NCI-H2196 (cell line): ENCODE data around the gene SLC34A1.

Source experiments
- DNase-seq: peaks from one replicate; lab custom pipeline; 2025; ENCODE audit not compliant: unreplicated experiment; lab: John Stamatoyannopoulos, UW

SLC34A1 gene

DNA sequence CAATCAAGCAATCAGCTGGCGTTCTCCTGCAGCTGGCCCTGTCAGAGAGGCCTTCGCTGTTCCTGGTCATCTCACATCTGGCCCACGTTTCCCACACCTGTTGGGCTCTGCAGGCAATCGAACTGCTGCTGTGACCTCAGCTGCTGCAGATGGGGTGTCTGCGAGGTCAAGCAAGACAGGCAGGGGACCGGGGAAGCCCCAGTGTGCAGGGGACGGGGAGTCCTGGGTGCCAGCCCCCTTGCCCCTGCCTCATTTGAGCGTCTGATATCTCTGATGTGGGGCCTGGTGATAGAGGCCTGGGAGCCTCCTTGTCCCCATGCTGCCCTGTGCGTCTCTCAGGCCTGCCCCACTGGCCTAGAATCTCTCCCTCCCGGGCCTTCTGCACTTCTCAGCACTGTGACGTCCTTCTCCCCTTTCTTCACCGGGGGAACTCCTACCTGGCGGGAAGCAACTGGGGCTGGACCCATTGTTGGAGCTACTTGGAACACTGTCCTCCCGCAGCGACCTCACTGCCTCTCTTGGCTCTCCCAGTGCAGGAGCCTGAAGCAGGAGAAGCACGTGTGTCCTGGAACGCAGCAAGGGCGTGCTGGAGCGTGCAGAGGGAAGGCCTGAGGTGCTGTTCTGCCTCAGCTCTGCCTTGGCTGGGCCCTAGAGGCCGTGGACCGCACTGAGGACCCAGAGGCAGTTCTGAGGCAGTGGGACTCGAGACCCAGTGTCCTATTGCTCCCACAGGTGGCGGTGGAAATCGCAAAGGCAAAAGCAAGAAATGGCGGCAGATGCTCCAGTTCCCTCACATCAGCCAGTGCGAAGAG is 46.1 kb downstream of the SLC34A1 start:
- no peak for DNase-seq

DNA sequence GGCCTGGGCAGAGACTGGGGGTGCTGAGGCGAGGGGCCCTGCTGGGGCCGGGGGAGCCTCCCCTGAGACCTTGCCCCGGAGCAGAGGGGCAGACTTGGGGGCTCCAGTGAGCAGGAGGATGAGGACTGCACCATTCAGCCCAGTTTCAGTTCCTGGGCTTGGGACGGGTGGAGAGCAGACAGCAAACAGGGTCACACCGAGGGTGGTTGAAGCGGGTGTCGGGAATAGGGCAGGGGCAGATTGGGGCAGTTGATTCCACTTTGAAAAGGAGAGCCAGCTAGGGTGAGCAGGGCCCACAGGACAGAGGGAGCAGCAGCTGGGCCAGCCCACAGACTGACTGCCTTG is 46.7 kb downstream of the SLC34A1 start:
- DNase-seq, result no peak

- DNase-seq, result no peak
Measured at GRCh38 chr5:177431317-177432142, 47.3 kb downstream of the SLC34A1 start.

DNA sequence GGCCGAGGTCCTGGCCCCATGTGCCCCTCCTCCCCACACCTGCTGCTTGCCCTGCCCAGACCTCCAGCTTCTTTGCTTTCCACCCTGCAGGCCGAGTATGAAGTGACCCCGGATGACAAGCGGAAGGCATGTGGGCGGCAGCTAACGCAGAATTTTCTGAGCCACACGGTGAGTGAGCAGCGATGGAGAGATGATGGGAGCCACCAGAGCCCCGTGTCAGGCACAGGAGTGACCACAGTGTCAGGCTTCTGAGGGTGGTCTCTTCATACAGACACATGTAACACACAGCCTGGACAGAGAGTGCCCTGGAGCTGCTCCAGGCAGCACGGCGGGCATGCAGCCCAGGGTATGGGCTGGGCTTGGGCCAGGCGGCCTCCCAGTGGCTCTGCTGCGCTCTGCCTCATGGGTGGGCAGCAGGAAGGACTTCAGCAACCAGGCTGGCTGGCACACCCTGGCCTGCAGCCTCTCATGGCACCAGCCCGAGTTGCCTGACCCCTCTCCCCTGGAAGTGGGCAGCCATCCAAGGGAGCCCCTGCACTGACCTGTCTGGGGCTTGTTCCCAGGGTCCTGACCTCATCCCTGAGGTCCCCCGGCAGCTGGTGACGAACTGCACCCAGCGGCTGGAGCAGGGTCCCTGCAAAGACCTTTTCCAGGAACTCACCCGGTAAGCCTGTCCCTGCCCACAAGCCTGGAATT is 48.1 kb downstream of the SLC34A1 start:
- no peak for DNase-seq

DNA sequence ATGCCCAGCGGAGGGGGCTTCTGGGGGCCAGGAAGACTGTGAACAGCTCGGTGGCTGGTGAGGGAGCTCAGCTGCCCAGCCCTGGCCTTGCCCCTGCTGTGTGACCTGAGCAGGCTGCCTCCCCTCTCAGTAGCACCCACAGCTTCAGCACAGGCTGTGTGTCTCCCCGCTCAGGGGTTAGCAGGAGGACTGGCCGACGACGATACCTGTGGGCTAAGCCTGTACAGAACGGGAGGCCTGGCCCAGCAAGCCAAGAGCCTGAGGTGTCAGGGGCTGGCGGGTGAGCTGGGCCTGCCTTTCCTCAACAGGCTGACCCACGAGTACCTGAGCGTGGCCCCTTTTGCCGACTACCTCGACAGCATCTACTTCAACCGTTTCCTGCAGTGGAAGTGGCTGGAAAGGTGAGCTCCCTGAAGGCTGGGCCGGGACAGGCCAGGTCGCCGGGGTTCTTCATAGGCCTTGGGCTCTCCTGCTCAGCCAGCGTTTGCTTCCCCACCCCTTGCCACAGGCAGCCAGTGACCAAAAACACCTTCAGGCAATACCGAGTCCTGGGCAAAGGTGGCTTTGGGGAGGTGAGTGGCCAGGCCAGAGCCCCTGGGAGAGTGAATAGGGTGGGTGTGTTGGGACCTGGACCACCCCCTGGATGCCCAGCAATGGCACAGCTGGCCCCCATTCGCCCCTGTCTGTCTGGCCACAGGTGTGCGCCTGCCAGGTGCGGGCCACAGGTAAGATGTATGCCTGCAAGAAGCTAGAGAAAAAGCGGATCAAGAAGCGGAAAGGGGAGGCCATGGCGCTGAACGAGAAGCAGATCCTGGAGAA is 48.8 kb downstream of the SLC34A1 start:
- no peak for DNase-seq

- no peak for DNase-seq
Measured at GRCh38 chr5:177433658-177434217, 49.5 kb downstream of the SLC34A1 start.

DNA sequence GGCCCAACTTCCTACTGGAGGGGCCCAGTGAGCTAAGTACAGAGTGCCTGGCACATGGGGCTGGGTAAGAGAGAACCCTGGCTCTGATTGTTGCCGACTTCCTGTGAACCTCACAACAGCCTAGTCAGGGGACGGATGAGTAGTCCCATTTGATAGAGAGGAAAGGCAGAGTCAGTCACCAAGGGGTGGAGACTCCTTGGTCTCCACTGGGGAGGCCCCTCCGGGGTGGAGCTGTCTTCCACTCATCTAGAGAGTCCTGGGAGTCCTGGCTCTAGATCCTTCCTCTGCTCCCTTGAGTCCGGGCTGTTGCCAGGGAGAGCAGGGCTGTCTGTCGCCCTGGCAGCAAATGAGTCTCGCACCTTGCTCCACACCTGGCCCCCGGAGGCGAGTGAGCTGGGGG is 50.2 kb downstream of the SLC34A1 start:
- DNase-seq, result no peak

DNA sequence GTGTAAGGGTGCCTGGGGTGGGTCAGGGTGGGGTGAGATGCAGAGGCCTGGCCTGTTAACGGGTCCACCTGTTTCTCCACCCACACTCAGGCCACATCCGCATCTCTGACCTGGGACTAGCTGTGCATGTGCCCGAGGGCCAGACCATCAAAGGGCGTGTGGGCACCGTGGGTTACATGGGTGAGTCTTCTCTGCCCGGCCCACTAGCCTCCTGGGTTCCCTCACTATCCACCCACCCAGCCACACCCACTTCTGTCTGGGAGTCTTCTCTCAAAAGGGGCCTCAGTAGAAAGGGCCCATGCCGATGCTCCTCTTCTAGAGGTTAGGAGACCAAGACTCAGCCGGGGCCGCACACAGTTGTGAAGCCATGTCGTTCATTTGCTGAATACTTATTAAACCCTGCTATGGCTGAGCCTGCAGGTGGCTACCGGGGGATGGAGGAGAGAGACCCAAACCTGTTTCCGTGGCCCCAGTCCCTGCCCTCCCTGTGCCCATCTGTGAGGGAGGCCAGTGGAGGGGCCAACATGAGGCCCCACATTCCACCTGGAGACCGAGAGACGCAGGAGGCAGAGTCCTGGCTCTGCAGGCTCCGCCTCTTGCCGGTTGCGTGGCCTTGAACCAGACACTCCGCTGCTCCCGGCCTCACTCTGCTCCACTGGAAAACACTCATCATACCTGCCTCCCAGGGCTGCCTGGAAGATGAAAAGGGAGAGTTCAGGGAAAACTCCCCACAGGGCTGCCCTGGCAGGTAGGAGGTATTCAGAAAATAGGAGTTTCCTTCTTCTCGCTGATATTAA is 50.9 kb downstream of the SLC34A1 start:
- DNase-seq, result no peak

- no peak for DNase-seq
Measured at GRCh38 chr5:177435847-177436536, 51.8 kb downstream of the SLC34A1 start.

- no peak for DNase-seq
Measured at GRCh38 chr5:177437623-177438022, 53.4 kb downstream of the SLC34A1 start.

- DNase-seq, result no peak
Measured at GRCh38 chr5:177438468-177438867, 54.2 kb downstream of the SLC34A1 start.

DNA sequence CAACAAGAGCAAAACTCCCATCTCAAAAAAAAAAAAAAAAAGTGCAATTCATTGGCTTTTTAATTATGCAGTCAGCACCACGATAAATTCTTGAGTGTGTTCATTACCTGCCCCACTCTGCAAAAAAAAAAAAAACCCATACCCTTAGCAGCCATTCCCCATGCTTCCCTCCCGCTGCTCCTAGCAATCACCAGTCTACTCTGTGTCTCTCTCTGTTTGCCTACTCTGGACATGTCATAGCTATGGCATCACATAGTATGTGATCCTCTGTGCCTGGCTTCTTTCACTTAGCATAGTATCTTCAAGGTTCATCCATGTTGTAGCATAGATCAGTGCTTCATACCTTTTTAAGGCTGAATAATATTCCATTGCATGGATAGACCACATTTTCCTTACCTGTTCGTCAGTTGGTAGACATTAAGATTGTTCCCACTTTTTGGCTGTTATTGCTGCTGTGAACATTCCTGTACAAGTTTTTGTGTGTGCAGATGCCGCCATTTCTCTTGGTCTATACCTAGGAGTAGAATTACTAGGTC is 55.4 kb downstream of the SLC34A1 start:
- no peak for DNase-seq

GRCh38 chr5:177440211-177440989 is 56.2 kb downstream of the SLC34A1 start:
- no peak for DNase-seq

DNA sequence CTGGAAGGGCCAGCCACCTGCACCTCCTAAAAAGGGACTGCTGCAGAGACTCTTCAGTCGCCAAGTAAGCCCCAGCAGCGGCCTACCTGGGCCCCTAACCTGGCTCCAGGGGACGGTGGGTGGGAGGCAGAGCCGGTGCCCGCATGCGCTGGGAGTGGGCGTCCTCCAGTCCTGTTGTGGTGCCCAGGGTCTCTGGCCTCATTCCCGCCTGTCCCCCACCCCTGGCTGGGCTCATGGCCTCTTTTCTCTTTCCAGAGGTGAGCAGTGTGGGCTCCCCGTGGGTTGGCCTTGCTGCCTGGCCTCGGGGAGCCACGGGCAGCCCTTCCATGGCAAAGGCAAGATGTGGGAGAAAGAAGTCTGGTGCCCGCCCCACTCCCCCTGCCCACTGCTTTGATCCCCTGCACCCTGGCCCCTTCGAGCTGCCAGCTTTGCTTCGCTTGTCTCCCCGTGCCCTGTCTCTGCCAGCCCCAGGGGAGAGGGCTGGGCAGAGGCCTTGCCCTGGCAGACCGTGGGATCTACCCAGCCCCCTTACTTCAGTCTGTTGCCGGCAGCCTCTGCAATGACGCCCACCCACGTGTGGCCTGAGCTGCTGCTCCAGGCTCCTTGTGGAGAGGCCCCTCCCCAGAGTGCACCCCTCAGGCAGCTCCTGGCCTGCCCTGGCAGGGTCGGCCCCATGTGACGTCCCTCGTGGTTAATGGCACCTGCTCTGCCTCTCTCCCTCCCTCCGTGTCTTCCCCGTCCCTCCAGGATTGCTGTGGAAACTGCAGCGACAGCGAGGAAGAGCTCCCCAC is 57.0 kb downstream of the SLC34A1 start:
- DNase-seq, result no peak

DNA sequence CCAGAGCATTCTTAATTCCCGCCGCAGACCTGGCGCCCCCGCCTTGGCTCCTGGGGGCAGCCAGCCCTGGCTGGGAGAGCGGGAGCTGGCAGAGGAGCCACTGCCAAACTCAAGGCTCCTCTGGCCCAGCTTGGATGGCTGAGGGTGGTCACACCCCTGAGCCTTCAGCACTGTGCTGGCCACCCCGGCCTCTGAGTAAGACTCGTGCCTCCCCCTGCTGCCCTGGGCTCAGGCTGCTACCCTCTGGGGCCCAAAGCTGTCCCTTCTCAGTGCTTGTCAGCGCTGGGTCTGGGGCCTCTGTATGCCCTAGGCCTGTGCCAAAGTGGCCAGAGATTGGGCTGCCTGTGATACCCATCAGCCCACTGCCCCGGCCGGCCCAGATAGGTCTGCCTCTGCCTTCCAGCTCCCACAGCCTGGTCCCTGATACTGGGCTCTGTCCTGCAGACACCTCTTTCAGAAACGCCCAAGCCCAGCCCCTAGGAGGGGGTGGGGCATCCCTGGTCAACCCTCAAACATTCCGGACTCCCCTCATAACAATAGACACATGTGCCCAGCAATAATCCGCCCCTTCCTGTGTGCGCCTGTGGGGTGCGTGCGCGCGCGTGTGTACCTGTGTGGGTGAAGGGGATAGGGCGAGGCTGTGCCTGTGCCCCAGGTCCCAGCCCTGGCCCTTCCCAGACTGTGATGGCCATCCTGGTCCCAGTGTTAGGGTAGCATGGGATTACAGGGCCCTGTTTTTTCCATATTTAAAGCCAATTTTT is 58.0 kb downstream of the SLC34A1 start:
- no peak for DNase-seq

- DNase-seq, result no peak
Measured at GRCh38 chr5:177443144-177443983, 59.1 kb downstream of the SLC34A1 start.
